Measurements from ENCODE around the gene C3AR1. TPM values are rescaled to one million over a fixed set of nuclear protein-coding genes. Genes with fewer than 3 reads are reported as not detected.
"Not testable (repeated sequence)": the region's sequence is repeated elsewhere in the genome, so short reads cannot be mapped to it uniquely, and the experiment has no call there.

Gene C3AR1
- total RNA-seq, 1 donor from 2014 or later: 53.1 TPM

DNA sequence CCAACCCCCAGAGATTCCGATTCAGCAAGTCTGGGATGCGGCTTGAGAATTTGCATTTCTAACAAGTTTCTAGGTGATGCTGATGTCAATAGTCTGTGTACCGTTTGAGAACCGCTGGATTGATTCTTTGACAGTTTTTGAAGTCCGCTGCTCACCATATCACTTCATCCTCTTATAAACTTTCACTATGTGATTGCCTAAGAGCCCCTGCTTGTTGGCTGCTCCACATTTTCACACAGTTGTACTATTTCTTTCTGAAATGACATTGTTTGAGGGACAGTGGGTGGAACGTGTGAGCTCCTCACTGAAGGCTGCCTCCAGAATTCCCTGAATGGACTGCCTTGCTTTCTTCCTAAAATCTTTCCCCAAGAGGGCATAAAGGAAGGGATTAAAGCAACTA, 7.7 kb downstream of the C3AR1 start:
- DNase-seq (ENCODE audit: low spot score): no peak

DNA sequence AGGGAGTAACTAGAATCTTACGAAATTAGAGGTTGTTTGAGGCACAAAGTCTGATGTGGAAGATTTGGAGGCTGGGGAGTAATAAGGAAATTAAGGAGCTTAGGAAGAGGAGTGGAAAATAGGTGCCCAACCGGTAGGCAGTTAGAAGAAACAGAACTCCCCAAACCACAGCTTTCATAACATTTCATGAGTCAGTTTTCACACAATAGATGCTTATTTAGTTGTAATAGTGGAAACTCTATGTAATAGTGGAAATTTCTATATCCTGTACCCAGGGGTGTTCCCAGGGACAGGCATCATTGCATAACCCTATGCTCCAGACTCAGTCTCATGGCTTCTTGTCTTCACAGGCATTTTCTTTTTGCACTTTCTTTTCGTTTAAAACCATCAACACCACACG, 8.3 kb downstream of the C3AR1 start:
- DNase-seq (ENCODE audit: low spot score): no peak

DNA sequence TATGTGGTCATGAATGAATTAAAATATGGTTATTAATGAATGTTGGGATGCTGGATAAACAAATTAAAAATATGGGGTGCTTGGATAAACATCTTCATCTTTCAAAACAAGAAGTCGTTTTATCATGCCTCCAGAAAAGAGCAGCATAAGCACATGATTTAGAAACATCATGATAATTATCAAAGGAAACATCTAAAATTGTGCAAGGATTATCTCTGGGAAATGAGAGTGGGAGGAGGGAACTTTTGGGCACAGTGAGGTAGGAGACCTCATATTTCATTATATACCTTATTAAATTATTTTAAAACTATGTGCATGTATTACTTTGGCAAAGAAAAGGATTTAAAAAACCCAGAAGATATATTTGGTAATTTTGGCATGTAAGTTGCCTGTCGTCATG, 8.9 kb downstream of the C3AR1 start:
- DNase-seq (ENCODE audit: low spot score): no peak

DNA sequence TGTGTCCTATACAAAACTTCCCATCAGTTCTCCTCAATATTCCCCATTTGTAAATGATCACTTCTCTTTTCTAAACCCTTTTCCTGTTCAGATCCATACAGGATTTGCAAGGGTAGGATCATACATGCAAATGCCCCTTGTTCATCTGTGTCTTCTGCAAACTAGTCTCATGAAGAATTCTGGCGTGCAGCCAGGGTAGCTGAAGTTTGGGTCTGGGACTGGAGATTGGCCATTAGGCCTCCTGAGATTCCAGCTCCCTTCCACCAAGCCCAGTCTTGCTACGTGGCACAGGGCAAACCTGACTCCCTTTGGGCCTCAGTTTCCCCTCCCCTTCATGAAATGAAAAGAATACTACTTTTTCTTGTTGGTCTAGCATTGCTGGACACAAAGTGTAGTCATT, 11.3 kb downstream of the C3AR1 start:
- DNase-seq (ENCODE audit: low spot score): no peak

DNA sequence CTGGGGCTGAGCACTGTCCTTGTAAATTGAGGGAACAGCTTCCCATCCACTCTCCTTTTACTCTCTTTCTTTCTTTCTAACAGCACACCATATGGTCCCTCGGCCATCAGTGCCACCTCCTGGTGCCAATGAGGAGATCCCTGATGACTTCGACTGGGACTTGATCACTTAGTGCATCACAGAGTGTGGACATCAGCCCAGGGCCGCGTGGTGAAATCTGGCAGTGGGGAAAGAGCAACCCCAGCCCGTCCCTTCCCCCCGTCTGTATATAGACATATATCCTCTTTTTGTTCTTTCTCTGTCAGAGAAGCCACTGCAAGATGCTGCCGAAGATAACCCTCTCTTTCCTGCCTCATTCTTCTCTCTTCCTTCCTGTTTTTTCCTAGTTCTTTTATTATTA, 13.5 kb downstream of the C3AR1 start:
- no peak for DNase-seq (ENCODE audit: low spot score)

DNA sequence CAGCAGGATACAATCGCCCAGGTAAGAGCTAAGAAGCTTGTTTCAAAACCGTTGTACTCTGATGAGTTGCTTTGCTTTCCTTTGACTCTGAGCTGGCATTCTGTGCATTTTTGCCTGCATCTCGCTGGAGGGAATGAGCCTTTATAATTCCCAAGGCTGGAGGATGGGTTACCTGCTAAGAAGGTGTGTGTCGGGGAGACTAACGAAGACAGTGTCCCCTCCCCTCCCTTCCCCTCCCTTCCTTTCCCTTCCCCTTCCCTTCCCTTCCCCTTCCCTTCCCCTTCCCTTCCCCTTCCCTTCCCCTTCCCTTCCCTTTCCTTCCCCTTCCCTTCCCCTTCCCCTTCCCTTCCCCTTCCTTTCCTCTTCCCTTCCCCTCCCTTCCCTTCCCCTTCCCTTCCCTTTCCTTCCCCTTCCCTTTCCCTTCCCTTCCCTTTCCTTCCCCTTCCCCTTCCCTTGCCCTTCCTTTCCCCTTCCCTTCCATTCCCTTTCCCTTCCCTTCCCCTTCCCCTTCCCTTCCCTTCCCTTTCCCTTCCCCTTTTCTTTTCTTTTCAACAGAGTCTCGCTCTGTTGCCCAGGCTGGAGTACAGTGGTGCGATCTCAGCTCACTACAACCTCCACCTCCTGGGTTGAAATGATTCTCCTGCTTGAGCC, 15.4 kb downstream of the C3AR1 start:
- DNase-seq (ENCODE audit: low spot score): no peak

DNA sequence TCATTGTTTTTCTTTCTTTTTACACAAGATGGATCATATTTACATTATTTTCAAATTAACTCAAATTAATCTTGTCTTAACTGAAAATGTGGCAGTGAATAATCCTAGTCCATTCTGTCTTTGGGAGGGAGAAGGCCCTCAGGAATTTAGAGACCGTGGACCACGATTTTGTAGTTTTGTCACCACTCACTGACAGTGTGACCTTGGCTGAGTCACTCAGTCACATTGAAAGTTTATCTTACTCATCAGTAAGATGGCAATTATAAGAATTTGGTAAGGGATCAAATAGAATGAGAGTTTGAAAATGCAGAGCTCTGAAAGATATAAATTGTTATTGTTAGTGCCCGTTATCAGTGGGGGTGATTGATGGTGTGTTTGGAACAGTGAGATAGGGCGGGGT, 17.3 kb downstream of the C3AR1 start:
- DNase-seq (ENCODE audit: low spot score): no peak

DNA sequence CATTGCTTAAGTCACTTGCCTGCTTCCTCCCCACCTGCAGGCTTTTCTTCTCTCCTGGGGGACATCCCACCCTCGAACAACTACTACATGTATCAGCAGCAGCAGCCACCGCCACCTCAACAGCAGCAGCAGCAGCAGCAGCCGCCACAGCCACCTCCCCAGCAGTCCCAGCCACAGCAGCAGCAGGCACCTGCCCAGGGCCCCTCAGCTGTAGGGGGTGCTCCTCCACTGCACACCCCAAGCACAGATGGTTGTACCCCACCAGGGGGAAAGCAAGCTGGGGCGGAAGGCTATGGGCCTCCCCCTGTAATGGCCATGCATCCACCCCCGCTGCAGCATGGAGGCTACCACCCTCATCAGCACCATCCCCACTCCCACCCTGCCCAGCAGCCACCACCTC, 18.3 kb downstream of the C3AR1 start:
- no peak for DNase-seq (ENCODE audit: low spot score)

DNA sequence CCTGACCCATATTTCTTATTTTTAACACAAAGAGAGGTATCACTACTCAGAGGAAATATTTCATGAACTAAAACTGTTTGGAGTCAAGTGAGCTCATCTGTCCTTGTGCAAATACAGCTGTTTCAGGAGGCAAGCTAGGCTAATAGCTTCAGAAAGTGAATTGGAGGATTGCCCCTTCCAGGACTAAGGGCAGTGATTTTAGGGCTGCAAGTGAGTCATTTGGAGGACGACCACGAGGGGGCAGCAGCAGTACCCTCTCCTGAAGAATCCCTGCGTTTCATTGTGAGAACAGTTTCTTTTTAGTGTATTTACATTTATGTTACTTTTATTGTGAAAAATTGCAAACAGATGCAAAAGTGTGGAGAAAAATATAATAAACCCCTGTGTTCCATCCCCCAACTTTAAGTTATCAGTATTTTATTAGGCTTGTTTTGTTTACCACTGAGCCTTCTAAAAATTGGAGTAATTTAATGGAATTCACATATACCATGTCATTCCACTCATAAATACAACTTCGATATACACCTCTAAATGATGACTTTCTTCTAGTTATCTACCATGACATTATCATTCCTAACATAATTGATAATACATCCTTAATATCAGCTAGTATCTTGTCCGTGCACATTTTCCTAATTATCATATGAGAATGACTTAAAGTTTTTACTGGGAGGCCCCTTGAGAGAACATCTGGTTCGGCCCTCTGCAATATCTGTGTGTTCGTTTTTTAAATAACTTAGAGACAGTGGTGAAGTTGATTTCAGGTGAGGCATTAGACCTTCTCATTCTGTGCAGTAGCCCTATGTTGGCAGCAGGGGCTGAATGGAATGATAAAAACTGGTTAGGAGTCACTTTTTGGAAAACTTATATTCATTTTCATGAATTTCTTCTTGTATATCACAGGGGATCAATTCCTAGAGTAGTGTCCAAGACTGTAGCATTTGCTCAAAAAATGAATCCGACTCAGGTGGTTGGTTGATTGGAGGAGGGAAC, 19.9 kb downstream of the C3AR1 start:
- DNase-seq (ENCODE audit: low spot score): no peak

DNA sequence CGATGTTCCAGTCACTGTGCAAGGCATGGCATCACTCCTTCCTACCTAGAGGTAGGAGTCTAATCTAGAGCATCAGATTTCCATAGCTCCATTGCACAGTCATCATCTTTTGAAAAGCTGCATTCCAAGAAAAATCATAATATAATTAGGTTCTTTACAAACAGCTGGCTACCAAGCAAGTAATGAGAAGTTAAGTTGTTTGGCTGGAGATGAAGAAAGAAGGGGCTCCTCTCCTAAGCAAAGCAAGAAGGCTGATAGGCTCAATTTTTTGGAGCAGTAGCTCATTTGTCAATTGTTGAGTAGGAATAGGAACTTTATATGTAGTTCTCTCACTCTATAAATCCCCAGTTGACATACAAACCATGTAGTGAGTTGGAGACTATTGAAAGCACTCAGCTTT, 25.4 kb downstream of the C3AR1 start:
- no peak for DNase-seq (ENCODE audit: low spot score)

DNA sequence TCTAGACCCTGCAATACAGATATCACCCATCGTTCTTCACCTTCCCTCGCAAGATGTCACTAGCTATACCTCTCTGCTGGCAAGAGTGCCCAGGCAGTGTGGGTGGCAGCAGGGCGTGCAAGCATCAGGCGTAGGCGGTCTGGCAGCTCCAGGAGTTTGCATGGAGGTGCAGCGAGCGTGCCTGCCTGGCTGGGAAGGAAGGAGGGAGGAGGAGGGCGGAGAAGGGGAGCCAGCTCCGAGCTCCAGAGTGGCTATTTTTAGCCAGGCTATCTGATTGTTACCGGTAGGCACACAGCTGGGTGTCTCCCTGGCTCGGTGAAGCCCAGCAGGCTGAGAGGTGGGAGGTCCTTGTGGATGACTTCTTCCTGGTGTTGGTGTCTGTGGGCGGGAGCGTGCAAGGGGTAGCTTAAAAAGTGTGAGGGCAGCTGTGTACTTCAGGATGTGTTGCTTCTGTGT, 27.5 kb downstream of the C3AR1 start:
- no peak for DNase-seq (ENCODE audit: low spot score)

DNA sequence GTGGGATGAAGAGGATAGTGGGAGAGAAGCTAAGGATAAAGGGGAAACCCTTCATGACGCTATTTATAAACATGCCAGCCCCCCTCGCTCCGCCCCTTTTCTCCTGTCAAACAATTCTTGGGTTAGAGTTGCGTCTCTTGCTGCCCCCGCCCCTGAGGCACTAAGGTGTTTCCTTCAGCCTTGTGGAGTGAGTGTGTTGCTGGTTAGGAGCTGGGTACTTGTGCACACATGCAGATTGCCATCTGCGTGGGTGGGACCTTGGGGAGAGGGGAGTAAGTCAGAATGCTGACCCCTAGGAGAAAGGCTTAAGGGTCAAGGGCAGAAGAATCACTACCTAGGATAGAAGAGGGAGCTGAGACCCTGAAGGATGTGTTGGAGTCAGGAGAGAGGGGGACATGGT, 28.2 kb downstream of the C3AR1 start:
- no peak for DNase-seq (ENCODE audit: low spot score)

DNA sequence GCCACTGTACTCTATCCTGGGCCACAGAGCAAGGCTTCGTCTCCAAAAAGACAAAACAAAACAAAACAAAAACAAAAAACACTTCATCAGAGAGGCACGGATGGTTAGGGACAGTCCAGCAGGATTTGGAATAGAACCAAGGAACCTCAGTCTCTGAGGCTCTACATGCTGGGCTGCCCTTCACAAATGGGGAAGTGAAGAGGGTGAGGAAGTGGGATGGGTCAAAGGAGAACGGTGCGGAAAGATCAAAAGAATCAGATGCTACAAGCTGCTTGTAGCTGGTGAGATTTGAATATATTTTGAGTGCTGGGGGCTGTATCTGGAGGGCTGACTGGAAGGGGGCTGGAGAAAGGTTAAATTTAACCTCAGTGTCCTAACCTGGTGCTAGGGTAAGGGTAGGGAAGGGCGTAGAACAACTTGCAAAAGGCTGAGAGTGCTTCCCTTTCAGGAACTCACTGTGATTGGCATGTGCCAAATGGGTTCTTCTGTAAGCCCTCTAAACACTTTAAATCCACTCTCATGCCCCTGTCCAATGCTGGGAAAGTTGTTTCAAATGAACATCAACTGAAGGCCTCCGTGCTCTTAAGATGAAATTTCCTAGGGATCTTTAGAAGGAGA, 29.0 kb downstream of the C3AR1 start:
- no peak for DNase-seq (ENCODE audit: low spot score)

DNA sequence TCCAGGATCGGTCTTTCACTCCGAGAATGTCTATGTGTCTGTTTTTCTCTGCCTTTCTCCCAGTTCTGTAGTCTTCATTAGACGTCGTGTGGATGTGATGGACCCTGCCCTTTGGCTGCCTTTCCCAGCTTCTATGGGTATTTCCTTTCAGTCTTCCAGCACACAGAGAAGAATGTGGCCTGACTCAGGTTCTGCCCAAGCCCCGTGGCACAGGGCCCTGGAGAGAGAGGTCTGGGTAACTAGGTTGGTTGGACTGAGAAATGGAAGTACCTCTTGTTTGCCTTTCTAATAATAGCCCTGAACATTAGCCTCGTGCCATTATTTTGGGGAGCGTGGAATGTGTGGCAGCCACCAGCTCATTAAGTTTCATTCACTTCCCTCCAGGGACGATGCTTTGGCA, 29.8 kb downstream of the C3AR1 start:
- DNase-seq (ENCODE audit: low spot score): no peak

DNA sequence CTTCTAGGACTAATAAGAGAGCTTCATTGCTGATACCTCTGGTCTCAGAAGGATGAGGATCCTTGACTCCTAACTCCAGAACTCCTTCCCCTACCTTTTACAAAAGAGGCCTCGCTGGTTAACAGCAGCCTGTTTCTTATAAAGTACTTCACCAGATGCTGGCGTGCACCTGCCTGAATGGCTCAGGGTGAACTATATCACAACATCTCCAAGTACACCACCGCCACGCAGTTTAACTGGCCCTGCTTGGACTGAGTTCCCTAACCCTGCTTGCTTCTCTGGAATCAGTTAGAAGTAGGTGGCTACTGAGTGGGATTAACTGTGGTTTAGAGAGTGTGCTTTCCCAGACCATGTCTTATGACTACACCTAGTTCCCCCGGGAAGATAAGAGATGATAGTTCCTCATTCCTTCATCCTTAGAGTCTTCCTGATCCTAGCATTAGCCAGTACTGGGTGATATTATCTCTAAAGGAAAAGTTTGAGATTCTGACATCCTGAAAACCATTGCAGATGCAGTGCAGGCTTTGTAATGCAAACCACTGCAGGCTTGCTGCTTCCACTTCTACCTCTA, 30.6 kb downstream of the C3AR1 start:
- no peak for DNase-seq (ENCODE audit: low spot score)

DNA sequence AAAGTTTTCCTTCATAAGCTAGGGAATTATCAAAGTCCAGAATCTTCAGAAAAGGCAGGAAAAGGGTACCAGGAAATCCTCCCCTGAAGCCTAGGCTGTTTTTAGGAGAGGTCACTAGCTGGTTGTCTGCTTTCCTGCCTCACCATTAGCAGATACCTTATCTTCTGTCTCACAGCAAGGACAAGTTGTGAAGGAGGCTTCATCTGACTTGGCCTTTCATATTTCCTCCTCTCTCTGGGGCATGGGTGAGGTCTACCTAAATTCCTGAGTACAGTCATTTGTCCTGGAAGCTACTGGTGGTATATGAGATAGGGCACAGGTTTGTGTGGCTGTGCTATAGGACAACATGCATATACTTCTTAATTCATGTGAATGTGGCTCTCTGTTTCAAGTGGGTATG, 31.4 kb downstream of the C3AR1 start:
- no peak for DNase-seq (ENCODE audit: low spot score)

DNA sequence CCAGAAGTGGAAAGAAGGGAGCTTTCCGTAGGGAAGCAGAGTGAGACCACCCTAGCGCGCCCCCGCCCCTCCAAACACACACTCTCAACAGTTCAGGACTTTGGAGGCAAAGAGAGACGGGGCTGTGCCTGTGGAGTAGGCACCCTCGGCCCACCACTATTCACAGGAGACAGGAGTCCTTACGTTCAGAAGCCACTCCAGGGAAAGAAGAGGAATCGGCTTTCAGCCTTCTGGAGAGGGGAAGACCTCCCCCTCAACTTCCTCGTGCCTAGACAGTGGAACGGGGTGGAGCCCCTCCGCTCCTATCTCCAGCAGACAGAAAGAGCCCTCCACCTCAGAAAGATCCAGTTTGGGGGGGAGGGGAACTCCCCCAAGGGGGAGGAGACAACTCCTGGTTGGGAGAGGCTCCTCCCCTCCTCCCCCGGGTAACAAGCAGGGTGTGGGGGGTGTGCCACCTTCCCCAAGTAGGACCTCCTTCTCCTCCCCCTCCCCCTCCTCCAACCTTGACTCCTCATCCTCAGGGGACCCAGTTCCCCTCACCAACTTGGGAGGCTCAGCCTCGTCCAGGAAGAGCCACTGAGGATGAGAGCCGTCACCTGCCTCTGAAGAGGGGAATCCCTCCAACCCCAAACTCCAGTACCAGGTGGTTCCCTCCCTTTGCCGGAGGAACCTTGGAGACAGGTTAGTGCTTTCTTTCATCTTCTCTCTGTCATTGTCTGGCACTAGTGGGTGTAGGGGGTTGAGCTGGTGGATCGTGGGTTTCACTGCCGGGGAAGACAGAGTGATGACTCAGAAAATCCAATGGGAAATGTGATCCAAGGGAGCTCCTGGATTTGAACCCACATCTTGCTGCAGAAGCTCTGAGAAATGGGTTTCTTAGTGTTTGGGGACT, 32.8 kb downstream of the C3AR1 start:
- no peak for DNase-seq (ENCODE audit: low spot score)

DNA sequence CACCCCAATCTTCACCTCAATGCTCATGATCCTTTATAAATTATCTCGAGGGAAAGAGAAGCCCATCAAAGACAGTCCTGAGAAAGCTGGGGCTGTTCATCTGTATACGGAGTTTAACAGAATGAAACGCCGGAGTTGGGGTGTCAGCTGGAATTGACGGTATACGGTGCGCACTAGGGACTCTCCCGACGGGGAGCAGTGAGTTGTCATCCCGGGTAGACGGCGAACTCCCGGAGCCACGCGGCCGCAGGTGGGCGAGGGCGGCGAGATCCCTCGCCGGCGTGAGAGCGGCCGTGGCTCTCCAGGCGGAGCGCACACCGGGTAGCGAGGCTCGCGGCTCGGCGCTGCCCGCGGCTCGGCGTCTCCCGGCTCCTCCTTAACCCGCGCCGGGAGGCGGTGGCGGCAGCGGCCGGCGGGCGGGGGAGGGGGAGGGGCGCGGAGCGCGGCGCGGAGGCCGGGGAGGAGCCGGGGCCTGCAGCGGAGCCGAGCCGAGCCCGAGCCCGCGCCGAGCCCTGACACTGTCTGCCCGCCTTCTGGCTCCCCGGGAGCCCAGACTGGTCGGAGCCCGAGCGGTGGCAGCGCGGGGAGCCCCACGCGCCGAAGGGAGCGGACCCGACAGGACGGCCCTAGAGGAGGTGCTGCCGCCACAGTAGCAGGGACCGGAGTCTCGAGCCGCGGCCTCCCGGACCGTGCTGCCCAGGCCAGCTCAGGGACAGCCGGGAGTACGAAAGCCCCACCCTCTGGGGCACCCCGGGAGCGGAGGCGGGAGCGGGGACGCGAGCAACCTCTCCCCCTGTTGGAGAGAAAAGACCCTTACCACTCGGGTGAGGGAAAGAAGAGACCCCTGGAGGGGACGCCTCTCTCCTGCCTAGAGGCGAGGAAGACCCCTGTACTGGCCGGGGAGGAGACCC, 33.7 kb downstream of the C3AR1 start, which contains the start of gene FOXJ2:
FOXJ2 (plus strand) TSS at position 475 of the 911 bp plus-strand sequence. CDS start 7,117 bp downstream, outside the sequence.
- DNase-seq (ENCODE audit: low spot score): peak; percentile 95

DNA sequence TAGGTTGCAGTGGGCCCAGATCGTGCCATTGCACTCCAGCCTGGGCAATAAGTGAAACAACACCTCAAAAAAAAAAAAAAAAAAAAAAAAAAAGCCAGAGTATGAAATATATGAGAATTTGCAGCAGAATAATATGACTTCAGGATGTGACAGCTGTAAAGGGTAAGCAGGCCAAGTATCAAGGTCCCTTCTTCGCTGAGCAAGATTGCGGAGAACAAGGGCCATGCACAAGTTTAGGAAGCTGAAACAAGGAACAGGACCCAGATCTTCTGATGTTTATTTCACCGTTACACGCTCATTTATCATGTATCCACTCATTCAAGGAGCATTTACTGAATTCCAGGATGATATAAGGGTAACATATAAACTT, 34.3 kb downstream of the C3AR1 start:
- no peak for DNase-seq (ENCODE audit: low spot score)

DNA sequence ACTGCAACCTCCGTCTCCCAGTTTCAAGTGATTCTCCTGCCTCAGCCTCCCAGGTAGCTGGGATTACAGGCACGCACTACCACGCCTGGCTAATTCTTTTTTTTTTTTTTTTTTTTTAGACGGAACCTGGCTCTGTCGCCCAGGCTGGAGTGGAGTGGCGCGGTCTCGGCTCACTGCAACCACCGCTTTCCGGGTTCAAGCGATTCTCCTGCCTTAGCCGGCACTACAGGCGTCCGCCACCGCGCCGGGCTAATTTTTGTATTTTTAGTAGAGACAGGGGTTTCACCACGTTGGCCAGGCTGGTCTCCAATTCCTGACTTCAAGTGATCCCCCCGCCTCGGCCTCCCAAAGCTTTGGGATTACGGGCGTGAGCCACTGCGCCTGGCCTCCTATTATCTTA, 35.1 kb downstream of the C3AR1 start:
- DNase-seq (ENCODE audit: low spot score): not testable (repeated sequence)
